ENCODE results near the gene WDR48.

The WDR48 gene

DNA sequence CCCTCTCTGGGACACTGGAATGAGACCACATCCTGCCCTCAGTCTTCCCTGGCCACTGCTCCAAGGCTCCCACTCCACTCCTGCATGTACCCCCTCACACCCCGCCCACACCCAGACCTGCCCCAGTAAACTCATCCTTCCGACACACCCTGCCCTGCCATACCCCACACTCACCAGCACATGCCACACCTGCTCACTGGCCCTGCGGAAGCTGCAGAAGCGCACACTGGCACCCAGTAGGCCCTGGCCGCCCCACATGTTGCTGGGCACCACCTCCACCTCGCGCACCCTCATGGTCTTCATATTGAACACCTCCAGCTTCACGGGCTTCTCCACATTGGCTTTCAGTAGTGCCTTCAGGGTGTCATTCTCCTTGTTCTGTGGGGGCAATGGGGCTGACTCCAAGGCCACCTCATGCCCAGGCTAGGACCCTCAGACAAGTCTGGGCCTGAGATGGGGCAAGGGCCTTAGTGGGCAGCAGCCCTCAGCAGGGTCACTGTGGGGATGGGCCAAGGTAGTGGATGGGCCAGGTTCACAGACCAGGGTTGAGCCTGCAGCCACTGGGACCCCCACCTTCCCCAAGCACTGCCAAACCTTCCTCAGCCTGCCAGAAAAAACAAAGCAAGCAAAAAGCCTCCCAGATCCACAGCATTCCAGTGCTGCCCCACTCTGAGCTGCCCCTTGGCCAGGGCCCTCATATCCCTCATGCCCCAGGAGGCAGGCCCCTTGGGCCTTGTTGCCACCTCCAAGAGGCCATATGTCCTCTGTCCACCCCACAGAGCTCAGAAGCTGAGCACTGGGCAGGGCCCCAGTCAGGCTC, 50.9 kb downstream of the WDR48 start:
- DNase-seq (ENCODE audit: low spot score) = no peak

DNA sequence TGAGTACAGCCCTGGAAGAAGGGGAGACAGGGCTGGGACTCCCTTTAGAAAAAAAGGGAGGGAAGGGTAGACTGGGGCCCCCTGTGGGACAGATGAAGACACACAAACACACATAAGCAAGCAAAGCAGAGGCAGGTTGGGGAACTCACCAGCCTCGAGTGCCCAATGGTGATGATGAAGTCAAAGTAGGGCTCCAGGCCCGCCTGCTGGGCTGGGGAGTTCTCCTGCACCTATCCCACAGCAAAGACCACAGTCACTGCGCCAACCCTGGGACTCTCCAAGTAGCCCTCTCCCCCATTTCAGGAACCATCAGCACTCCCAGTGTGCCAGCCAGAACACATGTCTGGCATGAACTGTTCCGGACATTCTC, 51.5 kb downstream of the WDR48 start:
- DNase-seq (ENCODE audit: low spot score) = no peak

DNA sequence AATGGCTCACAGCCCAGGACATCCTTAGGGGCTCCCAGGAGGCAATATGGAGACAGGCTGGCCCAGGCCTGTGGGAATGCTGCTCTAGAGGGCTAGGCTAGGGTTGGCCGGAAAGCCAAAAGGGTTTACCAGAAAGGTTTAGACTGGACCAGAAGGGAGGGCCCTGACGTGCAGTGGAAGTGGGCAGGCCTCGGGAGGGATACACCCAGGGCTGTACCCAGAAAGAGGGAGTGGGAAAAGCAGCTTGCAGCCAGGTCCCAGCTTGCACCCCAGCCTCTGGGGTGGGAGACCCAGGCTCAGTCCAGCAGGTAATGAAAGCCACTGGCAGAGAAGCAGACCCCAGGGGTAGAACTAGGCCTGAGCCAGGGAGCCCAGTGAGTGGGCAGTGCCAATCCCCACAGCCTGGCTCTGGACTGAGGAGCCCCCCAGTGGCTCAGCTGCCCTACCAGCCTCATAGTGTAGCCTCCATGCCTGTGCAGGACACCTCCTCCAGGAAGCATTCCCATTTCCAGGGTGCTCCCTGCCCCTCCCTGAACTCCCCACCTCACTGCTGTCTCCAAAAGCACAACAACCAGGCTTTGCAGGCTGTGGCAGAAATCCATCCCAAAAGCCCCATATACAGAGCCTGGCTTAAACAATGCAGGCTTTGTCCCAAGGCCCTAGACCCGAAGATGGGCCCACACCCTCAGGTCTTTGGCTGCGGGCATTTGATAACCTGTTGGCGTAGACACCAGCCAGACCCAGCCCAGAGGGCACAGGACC, 52.2 kb downstream of the WDR48 start:
- DNase-seq (ENCODE audit: low spot score) = no peak

DNA sequence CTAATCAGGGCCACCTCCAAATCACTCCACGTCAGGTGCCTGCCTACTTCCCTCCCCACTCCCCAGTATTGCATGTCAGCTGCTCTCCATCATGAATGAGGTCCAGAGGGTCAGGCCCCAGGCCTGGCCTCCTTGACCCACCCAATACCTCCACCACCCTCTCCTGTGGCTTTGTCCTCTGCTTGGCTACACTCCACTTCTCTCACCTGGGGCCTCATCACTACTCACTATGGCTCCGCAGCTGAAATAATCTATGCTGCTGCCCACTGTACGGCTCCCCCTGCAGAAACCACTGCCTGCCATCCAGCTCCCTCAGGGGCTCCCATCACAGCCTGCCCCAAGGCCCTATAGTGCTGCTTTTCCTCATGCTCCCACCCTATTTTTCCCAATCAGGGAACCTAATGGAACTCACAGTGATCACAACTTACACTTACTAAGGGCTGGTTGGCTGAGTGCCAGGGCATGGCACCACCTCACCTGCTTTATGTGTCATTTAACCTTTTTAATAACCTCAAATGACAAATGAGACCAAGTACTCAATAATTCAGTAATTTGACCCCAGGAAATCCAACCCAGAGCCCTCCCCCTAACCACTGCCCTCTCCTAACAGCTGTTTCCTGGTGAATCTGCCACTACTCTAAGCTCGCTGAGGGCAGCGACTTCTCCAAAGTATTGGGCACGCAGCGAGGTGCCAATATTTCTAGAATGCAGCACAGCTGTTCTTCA, 53.3 kb downstream of the WDR48 start:
- no peak for DNase-seq (ENCODE audit: low spot score)

DNA sequence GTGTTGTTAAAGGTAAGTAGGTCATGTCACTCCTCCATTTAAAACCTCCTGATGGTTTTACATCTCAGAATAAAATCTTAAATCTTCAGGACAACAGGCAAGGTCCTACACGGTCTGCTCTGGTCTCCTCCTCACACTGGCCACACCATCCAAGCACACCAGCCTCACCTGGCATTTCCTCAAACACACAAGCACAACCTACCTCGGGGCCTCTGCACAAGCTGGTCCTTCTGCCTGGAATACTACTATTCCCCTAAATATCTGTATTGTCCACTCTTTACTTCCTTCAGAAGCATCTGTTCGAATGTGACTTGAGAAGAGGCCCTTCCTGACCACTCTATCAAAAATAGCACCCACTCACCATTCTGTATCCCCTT, 53.9 kb downstream of the WDR48 start:
- DNase-seq (ENCODE audit: low spot score) = no peak

DNA sequence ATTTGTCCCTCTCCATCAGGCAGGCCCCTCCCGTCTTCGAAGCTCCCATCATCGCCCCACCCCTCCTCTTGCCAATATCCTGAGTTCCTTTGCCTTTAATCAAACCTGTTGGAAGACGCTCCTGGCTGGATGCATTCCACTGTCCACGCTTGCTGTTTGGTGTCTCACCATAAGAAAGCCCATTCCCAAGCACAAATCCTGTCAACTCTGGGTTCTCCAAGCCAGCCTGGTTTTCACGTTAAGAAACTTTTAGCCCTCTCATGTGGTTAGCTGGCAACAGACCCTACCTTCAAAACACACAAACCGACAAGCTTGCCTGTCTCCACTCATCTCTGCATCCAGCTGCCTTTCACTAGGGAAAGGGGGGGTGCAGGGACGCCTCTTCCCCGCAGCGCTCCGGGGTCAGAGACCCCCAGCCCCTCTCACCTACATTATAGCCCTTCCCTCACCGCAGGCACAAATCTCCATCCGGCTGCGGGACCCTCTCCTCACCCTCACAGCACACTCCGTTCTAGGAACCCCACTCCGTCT, 54.5 kb downstream of the WDR48 start:
- DNase-seq (ENCODE audit: low spot score) = no peak

DNA sequence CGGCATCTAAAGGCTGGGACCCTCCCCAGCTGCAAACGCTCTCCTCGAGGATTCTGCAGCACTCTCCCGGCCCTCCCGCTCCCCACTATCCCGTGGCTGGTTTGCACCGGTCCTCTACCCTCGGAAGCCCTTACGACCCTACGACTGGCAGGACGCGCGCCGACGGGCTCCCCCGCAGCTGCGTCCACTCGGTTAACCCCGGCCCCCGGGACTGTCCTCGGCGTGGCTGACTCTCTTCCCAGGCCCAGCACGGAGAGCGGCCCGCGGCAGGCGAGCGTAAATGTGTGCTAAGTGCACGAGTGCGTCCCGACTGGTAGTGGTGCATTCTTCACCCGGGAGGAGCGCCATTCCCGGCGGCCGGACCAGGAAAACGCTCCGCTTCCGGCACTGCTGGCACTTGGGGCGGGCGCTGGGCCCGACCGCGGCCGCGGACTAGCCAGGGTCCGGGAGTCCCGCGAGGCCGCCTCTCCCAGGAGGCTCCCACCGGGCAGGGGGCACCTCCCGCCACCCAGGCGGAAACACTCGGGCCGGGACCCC, 55.1 kb downstream of the WDR48 start:
- DNase-seq (ENCODE audit: low spot score) = peak; percentile 45

DNA sequence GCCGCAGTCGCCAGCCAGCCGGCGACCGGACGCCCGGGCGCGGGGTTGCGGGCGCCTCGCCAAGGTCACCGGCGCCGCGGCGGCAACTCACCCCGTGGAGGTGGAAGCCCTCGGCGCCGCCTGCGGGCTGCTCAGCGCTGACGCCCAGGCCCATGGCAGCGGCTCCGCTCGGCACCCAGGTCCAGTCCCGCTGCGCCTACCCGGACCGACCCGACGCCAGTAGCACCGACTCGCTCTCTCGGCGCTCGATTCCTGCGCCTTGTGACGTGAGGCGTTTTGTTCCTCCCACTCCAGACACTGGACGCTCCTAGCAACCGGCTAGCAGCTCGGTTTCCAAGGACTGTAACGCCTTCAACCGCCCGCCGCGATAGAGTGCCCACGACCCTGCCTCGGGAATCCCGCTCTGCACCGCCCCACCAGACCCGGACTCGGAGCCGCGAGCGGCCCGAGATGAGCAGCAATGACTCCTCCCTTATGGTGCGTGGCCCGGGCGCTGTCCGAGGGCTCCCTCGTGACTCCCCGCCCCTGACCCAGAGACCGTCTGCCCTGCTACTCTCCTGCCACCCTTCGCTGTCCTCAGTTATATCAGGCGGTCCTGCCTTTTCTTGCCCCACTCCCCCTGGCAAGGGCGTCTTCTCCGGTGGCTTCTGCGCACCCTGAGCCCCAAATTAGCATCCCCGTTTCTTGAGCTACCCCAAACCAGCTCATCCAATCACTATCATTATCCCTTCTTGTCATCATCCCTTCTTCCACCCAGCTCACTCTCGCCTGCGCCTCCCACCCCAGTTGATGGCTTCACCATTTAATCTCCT, 55.8 kb downstream of the WDR48 start, which contains the start of the genes GORASP1 and TTC21A:
Gene GORASP1, minus strand, starts transcription at position 240 of the 812 bp plus-strand sequence. Its CDS starts 86 bp downstream, at position 154.
Gene TTC21A, plus strand, starts transcription at position 293 of the 812 bp plus-strand sequence. Its CDS starts 158 bp downstream, at position 451.
- peak; percentile 76 for DNase-seq (ENCODE audit: low spot score)

DNA sequence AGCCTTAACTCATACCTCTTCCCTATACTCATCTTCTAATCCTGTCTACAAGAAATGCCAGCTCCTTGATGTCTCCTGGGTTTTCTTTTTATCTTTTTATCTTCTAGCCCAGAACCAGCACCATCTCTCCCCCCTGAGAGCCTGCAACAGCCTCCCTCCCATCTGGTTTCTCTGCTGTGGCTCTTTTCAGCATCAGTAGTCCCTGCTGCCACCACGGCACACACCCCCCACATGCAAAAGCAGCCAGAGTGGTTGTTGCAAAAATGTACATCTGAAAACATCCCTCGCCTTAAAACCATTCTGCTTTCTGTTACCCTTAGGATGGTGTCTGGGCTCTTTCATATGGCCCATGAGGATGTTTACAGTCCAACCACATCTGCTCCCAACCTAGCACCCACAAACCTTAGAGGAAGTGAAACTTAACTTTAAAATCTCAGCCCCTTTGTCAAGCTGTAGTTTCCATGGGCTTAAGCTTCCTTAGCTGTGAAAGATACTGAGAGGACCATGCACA, 56.4 kb downstream of the WDR48 start:
- no peak for DNase-seq (ENCODE audit: low spot score)

DNA sequence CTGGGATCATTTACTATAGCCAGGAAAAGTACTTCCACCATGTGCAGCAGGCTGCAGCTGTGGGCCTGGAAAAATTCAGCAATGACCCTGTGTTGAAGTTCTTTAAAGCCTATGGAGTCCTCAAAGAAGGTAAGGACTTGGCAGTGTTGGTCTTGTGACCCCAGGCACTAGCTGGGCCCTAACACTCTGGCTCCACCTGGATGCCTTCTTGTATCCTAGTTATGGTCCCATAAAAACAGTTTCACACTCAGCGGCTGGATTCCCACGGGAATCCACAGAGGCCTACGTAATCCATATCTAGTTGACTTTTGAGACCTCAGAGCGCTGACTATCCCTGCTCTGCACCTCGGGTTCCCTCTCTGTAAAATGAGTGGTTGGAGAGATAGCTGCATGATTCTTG, 57.3 kb downstream of the WDR48 start:
- DNase-seq (ENCODE audit: low spot score) = no peak

DNA sequence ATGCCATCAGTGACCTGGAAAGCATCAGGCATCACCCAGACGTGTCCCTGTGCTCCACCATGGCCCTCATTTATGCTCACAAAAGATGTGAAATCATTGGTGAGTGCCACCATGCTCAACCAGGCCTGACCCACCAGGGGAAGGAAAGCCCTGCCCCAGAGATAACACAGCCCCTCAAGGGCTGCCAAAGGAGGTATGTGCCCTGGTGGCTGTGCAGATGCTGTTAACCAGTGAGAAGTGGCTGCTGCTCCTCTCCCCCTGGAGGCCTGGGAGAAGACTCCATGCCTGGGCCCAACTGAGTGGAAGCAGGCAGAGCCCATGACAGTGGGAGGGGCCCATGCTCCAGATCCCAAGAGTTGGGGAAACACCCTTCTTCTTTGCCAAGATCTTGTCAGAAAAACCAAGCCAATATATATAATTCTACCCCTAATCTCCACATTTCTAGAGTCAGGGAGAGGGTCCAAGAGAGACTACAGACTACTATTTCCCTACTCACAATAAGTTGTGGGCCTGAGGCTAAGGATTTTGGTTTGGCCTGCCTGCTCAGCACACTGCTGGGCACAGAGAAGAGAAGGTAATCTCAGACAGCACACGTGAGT, 58.3 kb downstream of the WDR48 start:
- no peak for DNase-seq (ENCODE audit: low spot score)

DNA sequence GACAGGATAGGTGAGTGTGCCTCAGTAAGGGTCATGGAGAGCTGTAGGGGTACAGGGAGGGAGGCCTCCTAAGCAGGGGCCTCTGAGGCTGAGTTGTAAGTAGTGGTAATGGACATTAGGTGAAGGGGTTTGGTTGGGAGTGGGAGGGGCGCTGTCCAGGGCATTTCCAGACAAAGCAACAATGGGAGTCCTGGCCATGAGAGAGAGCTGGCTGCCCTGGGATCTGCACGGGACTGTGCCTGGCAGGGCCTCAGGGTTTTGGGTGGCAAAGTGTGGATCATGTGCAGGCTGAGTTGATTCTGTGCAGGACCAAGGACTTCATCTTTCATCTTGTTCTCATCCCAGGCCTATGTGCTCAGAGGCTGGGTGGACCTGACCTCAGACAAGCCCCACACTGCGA, 60.3 kb downstream of the WDR48 start:
- no peak for DNase-seq (ENCODE audit: low spot score)

DNA sequence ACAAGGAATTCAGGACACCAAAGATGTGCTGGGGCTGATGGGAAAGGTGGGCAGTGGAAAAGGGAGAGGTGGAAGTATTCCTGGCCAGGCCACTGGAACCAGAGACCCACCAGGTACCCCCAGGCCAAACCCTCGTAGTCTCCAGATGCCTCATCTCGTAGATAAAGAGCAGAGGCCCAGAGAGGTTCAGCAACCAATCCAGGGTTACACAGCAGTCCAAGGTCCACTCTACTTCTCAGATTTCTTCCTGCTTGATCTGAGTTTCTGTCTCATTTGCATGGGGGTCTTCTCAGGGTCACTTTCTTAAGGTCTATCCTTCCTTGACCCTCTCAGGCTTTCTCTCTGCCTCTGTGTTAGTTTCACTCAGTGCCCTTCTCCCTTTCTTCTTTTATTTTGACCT, 60.7 kb downstream of the WDR48 start:
- DNase-seq (ENCODE audit: low spot score) = no peak

DNA sequence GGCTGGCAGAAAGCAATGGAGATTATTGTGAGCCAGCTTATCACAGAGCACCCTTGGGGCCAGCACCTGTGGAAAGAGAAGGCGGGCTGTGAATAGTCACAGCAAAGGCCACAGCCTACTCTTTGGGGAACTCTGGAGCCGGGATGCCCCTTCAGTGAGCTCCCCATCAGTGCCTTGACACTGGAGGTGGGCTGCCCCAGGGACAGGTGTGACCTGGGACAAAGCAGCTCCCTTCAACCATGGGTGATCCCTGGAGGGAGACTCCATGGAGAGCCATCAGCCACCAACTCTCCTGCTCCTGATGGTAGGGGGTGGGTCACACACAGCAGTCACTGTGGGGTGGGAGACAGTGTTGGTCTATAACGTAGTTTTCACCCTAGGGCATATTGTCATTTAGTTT, 61.5 kb downstream of the WDR48 start:
- DNase-seq (ENCODE audit: low spot score) = no peak

DNA sequence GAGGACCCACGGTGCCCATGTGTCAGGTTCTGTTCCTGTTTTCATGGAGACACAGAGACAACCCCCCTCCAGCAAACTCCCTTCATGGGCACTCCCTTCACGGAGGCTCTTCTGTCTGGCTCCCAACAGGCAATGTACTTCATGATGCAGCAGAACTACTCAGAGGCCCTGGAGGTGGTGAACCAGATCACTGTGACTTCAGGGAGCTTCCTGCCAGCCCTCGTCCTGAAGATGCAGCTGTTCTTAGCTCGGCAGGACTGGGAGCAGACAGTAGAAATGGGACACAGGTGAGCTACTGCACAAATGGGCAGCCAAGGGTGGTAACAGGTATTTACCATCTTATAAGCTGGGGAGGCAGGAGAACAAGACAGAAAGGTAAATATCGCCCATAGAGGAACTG, 62.6 kb downstream of the WDR48 start:
- DNase-seq (ENCODE audit: low spot score) = no peak

DNA sequence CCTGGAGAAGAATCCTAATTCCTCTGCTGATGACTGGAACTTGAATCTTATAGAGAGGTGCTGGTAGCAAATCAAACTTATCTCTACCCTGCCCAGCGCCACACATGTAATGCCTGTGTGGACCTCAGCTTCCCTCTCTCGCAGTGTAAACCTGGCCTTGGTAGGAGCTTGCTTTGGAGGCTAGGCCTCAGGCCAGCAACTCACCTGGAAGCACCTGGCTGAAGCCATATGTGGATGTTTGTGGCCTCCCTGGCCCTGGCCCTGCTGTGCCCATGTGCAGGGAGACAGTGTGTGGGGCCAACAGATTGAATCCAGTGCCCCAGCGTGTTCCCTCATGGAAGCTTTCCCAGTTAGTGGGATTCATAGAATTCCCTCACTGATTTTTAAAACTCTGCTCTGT, 64.1 kb downstream of the WDR48 start:
- no peak for DNase-seq (ENCODE audit: low spot score)

DNA sequence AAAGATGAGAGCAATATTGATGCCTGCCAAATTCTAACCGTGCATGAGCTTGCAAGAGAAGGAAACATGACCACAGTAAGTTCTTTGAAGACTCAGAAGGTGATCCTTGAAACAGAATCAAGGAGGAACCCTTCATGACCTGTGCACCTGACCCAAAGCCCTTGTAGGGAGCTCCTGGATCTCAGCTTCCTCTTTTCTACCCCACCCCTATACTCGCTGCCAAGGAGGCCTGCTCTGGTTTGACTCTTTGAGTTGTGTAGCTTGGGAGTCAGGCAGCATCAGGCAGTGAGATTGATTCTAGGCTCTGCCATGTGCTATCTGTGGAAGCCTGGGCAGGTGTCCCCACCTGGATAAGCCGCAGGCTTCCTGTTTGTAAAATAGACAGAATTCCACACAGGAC, 66.3 kb downstream of the WDR48 start:
- DNase-seq (ENCODE audit: low spot score) = no peak

DNA sequence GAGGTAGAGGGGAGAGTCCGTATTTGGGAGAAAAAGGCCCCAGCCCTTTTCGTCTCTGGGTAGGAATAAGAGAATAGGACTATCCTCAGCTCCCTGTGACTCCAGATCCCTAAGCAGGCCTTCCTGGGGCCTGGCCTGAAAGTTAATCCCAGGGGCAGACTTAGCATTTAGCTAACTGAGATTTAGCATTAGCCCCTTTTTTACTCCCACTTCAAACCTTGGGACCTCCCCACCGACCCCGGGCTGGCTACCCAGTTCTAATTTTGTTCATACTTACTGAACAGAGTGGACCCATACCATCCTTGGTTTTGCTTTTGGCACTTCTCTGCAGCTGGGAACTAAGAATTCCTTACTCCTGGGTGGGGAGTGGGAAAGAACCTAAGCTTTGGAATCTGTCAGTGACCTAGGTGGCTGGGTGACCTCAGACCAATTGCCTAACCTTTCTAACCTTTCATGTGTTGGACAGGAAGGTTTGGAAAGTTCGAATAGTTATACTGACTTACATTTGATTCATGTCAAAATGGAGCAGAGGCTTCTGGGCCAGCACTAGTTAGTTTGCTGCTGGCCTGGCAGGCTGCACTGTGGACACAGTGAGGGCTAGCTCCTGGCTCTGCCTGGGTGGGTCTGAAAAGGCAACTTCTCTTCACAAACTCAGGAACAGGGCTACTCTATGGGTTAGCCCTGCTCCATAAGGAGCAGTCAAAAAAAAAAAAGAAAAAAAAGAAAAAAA, 67.3 kb downstream of the WDR48 start:
- DNase-seq (ENCODE audit: low spot score) = no peak

DNA sequence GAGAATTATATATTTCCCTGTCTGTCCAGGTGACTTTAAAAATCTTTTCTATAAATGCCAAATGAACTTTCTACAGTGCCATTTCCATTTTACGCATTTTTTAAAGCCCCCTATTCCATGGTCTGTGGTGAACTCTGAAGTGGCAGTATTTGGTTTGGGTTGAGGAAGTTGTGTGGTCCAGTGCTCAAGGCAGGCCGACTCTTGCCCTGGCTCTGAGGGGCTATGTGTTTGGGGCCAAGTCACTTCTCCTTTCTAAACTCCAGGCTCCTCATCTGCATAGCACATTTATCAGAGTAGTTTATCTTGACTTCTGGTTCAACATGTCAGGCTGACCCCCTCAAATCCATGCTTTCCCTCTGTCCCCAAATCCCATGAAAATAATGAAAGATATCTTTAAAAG, 69.8 kb downstream of the WDR48 start:
- DNase-seq (ENCODE audit: low spot score) = no peak

DNA sequence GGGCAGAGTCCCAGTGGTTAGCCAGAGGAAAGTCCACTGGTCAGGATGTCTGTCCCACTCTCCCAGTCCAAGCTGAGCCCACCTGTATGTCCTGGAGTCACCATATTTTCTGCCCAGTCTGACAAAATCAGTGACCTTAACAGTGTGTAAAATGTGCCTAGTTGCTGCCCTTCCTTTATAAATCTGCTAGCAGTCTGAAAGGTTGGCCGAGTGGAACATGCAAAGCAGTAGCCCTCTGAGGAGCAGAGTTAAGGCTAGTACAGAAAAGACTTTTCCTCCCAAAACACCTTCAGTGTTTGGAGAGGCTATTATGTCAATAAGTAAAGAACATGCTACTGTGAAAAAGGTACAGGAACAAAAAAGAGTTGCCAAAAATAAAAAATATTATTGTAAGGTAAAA, 71.0 kb downstream of the WDR48 start:
- DNase-seq (ENCODE audit: low spot score) = no peak

Data from LoVo (cell line).